GM23338 (cell line): ENCODE measurements around the gene GDI2. TPM values are rescaled to one million over a fixed set of nuclear protein-coding genes. Genes with fewer than 3 reads are reported as not detected.

ENCODE experiments used
- ATAC-seq: fragments of 200-7000 bp; cut with Tn5 transposase; 3 replicates; pipeline ENCODE4 v1.9.1; 2020
- DNase-seq: peaks from one replicate; pipeline ENCODE4 v3.0.0-alpha.2; 2015; ENCODE audit warnings: low spot score
- H2AFZ ChIP-seq: fragments of 200-600 bp; sonication (generic); 2 replicates; pipeline ENCODE4 v1.8.0; 2016; ENCODE audit warnings: antibody characterized with exemption, mild to moderate bottlenecking, moderate library complexity
- H3F3A ChIP-seq: fragments of 200-600 bp; sonication (generic); replicated peaks from 2 replicates; pipeline ENCODE4 v1.8.0; 2017; ENCODE audit warnings: antibody characterized with exemption, mixed run types, low read depth
- H3K27ac ChIP-seq: fragments of 200-600 bp; sonication (generic); 2 replicates; pipeline ENCODE4 v1.6.1; 2016; ENCODE audit warnings: low read depth
- H3K27me3 ChIP-seq: fragments of 200-600 bp; sonication (generic); 2 replicates; pipeline ENCODE4 v1.8.0; 2016; ENCODE audit warnings: mild to moderate bottlenecking, mixed run types, moderate library complexity; ENCODE audit not compliant: insufficient read depth
- H3K36me3 ChIP-seq: fragments of 200-600 bp; sonication (generic); 2 replicates; pipeline ENCODE4 v1.8.0; 2016; ENCODE audit warnings: mild to moderate bottlenecking; ENCODE audit not compliant: insufficient read depth
- H3K4me1 ChIP-seq: fragments of 200-600 bp; sonication (generic); 2 replicates; pipeline ENCODE4 v1.8.0; 2016; ENCODE audit warnings: mild to moderate bottlenecking, moderate library complexity; ENCODE audit not compliant: insufficient read depth
- H3K4me2 ChIP-seq: fragments of 200-600 bp; sonication (generic); 2 replicates; pipeline ENCODE4 v1.7.1; 2017; ENCODE audit warnings: mixed run types
- H3K4me3 ChIP-seq: fragments of 200-600 bp; sonication (generic); 2 replicates; pipeline ENCODE4 v1.6.1; 2016; ENCODE audit warnings: mixed run types
- H3K79me2 ChIP-seq: fragments of 200-600 bp; sonication (generic); replicated peaks from 2 replicates; pipeline ENCODE4 v1.8.0; 2017; ENCODE audit warnings: mild to moderate bottlenecking; ENCODE audit not compliant: insufficient read depth
- H3K9me2 ChIP-seq: fragments of 200-600 bp; sonication (generic); 2 replicates; pipeline ENCODE4 v1.8.0; 2017; ENCODE audit not compliant: insufficient read depth
- H4K20me1 ChIP-seq: fragments of 200-600 bp; sonication (generic); replicated peaks from 2 replicates; pipeline ENCODE4 v1.8.0; 2017; ENCODE audit warnings: mild to moderate bottlenecking; ENCODE audit not compliant: insufficient read depth
- H3K27ac Mint-ChIP-seq: 2 replicates; pipeline ENCODE4 v1.8.0; 2020; ENCODE audit warnings: inconsistent platforms, mild to moderate bottlenecking, moderate library complexity, mixed read lengths
- H3K27me3 Mint-ChIP-seq: 3 replicates; pipeline ENCODE4 v1.8.0; 2022; ENCODE audit warnings: low read depth, mild to moderate bottlenecking, moderate library complexity, mixed read lengths, inconsistent platforms; ENCODE audit not compliant: insufficient read depth, poor library complexity
- H3K36me3 Mint-ChIP-seq: 3 replicates; pipeline ENCODE4 v1.8.0; 2021; ENCODE audit warnings: low read depth, mild to moderate bottlenecking, inconsistent platforms, moderate library complexity, mixed read lengths
- H3K4me1 Mint-ChIP-seq: 3 replicates; pipeline ENCODE4 v1.8.0; 2020; ENCODE audit warnings: mild to moderate bottlenecking, inconsistent platforms, mixed read lengths
- H3K4me3 Mint-ChIP-seq: 3 replicates; pipeline ENCODE4 v1.8.0; 2021; ENCODE audit warnings: moderate library complexity, mild to moderate bottlenecking, inconsistent platforms, mixed read lengths
- H3K9me3 Mint-ChIP-seq: 3 replicates; pipeline ENCODE4 v1.8.0; 2020; ENCODE audit warnings: moderate library complexity, mild to moderate bottlenecking, inconsistent platforms, mixed read lengths
- CREB1 ChIP-seq: fragments of 250-450 bp; sonication (Bioruptor Pico); IDR thresholded peaks from 2 replicates; pipeline ENCODE4 v1.5.0; 2020; ENCODE audit warnings: low read depth, mild to moderate bottlenecking, moderate library complexity
- EZH2phosphoT487 ChIP-seq: fragments of 200-600 bp; sonication (generic); IDR thresholded peaks from one replicate; pipeline ENCODE4 v1.8.1; 2018; ENCODE audit warnings: antibody characterized with exemption; ENCODE audit not compliant: unreplicated experiment
- JUNB ChIP-seq: IDR thresholded peaks from one replicate; pipeline ENCODE4 v1.6.1; 2016; ENCODE audit warnings: antibody characterized with exemption; ENCODE audit not compliant: unreplicated experiment
- POLR2AphosphoS5 ChIP-seq: IDR thresholded peaks from 2 replicates; pipeline ENCODE4 v1.6.1; 2016; ENCODE audit warnings: antibody characterized with exemption, low read depth
- ZNF331 ChIP-seq: fragments of 250-450 bp; sonication (Bioruptor Pico); IDR thresholded peaks from 2 replicates; pipeline ENCODE4 v1.5.0; 2020; ENCODE audit warnings: low read depth, mild to moderate bottlenecking, moderate library complexity
- polyA plus RNA-seq: library from polyadenylated mRNA; unstranded; fragments of >200 nt; fragmentation: Nextera tagmentation; extraction: Ambion mirVana; gene quantifications from 2 replicates; pipeline ENCODE4 v1.2.1, GENCODE V29; 2016
- total RNA-seq: library from RNA; depleted of rRNA; stranded (reverse); fragments of >200 nt; shearing (Covaris generic); gene quantifications from 2 replicates; pipeline ENCODE4 v1.2.3, GENCODE V29; 2014
- TF ChIP-seq, protein P1 (sequence below): fragments of 250-450 bp; sonication (Bioruptor Pico); IDR thresholded peaks from 2 replicates; pipeline ENCODE4 v1.5.0; 2020; ENCODE audit warnings: mild to moderate bottlenecking, moderate library complexity
- TF ChIP-seq, protein P2 (sequence below), 2 experiments: fragments of 200-600 bp in 1 of 2; sonication (generic) in 1 of 2; conservative IDR thresholded peaks; 2 replicates each; pipeline versions ENCODE4 v1.5.1 to v1.6.1; 2016 to 2017; ENCODE audit warnings: antibody characterized with exemption in 2 of 2, low read depth in 2 of 2, mild to moderate bottlenecking in 2 of 2, moderate library complexity in 1 of 2

GDI2 gene
- total and polyA plus RNA-seq, 2 experiments from 2014 or later = 269 to 505 TPM

GRCh38 chr10:5833814-5834213 is 20.6 kb upstream of the GDI2 start:
- no peaks in the 10 kb centered on the region for H3K79me2 ChIP-seq

DNA sequence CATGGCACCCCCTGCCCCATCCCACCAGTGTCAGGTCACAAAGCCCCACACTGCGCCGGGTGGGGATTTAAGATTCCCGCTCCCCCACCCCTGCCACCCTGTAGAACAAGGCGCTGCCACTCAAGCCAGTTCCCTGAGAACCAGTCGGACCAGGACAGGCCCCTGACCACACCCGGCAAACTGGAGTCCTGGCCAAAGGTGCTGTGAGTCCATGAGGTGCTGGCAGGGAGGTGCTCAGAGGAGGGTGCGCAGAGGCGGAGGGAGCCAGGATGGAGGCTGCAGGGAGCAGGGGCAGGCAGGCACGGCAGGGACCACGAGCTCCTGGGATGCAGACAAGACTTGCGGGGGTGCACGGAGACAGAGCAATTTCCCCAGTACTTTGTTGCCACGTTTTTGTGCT is 19.7 kb upstream of the GDI2 start:
- no peaks in the 10 kb centered on the region for H3K36me3 ChIP-seq
- DNase-seq (no peak), ATAC-seq (no peak; the same call in 2 of the 3 replicates)
- H3K4me3 ChIP-seq = no peak overlapping the region
- Mint-ChIP-seq H3K27me3 (peaks cover 2% of the 10 kb centered on the region), H3K9me3 (no peaks in the 10 kb centered on the region), H3K4me3 (no peak overlapping the region), H3K4me1 (no peaks in the 10 kb centered on the region), H3K27ac (no peak overlapping the region), H3K36me3 (no peaks in the 10 kb centered on the region)
- no peaks in the 10 kb centered on the region for H3K9me2 ChIP-seq
- H3F3A ChIP-seq = no peaks in the 10 kb centered on the region
- no peaks in the 10 kb centered on the region for H3K79me2 ChIP-seq
- TF ChIP-seq, protein P1, sequence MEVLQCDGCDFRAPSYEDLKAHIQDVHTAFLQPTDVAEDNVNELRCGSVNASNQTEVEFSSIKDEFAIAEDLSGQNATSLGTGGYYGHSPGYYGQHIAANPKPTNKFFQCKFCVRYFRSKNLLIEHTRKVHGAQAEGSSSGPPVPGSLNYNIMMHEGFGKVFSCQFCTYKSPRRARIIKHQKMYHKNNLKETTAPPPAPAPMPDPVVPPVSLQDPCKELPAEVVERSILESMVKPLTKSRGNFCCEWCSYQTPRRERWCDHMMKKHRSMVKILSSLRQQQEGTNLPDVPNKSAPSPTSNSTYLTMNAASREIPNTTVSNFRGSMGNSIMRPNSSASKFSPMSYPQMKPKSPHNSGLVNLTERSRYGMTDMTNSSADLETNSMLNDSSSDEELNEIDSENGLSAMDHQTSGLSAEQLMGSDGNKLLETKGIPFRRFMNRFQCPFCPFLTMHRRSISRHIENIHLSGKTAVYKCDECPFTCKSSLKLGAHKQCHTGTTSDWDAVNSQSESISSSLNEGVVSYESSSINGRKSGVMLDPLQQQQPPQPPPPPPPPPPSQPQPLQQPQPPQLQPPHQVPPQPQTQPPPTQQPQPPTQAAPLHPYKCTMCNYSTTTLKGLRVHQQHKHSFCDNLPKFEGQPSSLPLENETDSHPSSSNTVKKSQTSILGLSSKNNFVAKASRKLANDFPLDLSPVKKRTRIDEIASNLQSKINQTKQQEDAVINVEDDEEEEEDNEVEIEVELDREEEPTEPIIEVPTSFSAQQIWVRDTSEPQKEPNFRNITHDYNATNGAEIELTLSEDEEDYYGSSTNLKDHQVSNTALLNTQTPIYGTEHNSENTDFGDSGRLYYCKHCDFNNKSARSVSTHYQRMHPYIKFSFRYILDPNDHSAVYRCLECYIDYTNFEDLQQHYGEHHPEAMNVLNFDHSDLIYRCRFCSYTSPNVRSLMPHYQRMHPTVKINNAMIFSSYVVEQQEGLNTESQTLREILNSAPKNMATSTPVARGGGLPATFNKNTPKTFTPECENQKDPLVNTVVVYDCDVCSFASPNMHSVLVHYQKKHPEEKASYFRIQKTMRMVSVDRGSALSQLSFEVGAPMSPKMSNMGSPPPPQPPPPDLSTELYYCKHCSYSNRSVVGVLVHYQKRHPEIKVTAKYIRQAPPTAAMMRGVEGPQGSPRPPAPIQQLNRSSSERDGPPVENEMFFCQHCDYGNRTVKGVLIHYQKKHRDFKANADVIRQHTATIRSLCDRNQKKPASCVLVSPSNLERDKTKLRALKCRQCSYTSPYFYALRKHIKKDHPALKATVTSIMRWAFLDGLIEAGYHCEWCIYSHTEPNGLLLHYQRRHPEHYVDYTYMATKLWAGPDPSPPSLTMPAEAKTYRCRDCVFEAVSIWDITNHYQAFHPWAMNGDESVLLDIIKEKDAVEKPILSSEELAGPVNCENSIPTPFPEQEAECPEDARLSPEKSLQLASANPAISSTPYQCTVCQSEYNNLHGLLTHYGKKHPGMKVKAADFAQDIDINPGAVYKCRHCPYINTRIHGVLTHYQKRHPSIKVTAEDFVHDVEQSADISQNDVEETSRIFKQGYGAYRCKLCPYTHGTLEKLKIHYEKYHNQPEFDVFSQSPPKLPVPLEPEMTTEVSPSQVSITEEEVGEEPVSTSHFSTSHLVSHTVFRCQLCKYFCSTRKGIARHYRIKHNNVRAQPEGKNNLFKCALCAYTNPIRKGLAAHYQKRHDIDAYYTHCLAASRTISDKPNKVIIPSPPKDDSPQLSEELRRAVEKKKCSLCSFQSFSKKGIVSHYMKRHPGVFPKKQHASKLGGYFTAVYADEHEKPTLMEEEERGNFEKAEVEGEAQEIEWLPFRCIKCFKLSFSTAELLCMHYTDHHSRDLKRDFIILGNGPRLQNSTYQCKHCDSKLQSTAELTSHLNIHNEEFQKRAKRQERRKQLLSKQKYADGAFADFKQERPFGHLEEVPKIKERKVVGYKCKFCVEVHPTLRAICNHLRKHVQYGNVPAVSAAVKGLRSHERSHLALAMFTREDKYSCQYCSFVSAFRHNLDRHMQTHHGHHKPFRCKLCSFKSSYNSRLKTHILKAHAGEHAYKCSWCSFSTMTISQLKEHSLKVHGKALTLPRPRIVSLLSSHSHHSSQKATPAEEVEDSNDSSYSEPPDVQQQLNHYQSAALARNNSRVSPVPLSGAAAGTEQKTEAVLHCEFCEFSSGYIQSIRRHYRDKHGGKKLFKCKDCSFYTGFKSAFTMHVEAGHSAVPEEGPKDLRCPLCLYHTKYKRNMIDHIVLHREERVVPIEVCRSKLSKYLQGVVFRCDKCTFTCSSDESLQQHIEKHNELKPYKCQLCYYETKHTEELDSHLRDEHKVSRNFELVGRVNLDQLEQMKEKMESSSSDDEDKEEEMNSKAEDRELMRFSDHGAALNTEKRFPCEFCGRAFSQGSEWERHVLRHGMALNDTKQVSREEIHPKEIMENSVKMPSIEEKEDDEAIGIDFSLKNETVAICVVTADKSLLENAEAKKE (CRISPR knock-in tag) = no peak
- TF ChIP-seq POLR2AphosphoS5 (no peak), CREB1 (CRISPR knock-in tag) (no peak)
- H3K4me1 ChIP-seq = no peaks in the 10 kb centered on the region
- no peak overlapping the region for H3K27ac ChIP-seq
- no peak overlapping the region for H3K4me2 ChIP-seq
- H3K27me3 ChIP-seq = no peaks in the 10 kb centered on the region
- no peak overlapping the region for H2AFZ ChIP-seq
- H4K20me1 ChIP-seq = no peaks in the 10 kb centered on the region

More at GRCh38 chr10:5833814-5834213, 20.6 kb upstream of the GDI2 start:
- Histone ChIP-seq H3F3A (no peaks in the 10 kb centered on the region), H3K4me3 (no peak overlapping the region), H3K4me2 (no peak overlapping the region), H3K9me2 (no peaks in the 10 kb centered on the region), H3K27ac (no peak overlapping the region), H3K27me3 (no peaks in the 10 kb centered on the region), H4K20me1 (no peaks in the 10 kb centered on the region), H3K36me3 (no peaks in the 10 kb centered on the region), H3K4me1 (no peaks in the 10 kb centered on the region), H2AFZ (no peak overlapping the region)
- Mint-ChIP-seq H3K27ac (no peak overlapping the region), H3K36me3 (no peaks in the 10 kb centered on the region), H3K27me3 (peaks cover 2% of the 10 kb centered on the region), H3K4me1 (no peaks in the 10 kb centered on the region), H3K4me3 (no peak overlapping the region), H3K9me3 (no peaks in the 10 kb centered on the region)
- no peak for ATAC-seq
- no peak for TF ChIP-seq JUNB
- TF ChIP-seq EZH2phosphoT487 = no peak
- no peak for TF ChIP-seq ZNF331 (CRISPR knock-in tag)
- TF ChIP-seq, protein P2, sequence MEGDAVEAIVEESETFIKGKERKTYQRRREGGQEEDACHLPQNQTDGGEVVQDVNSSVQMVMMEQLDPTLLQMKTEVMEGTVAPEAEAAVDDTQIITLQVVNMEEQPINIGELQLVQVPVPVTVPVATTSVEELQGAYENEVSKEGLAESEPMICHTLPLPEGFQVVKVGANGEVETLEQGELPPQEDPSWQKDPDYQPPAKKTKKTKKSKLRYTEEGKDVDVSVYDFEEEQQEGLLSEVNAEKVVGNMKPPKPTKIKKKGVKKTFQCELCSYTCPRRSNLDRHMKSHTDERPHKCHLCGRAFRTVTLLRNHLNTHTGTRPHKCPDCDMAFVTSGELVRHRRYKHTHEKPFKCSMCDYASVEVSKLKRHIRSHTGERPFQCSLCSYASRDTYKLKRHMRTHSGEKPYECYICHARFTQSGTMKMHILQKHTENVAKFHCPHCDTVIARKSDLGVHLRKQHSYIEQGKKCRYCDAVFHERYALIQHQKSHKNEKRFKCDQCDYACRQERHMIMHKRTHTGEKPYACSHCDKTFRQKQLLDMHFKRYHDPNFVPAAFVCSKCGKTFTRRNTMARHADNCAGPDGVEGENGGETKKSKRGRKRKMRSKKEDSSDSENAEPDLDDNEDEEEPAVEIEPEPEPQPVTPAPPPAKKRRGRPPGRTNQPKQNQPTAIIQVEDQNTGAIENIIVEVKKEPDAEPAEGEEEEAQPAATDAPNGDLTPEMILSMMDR (conservative IDR thresholded peaks at IDR 0.05; ENCODE audit: low read depth in 2 of 2) = no peak
- no peak for DNase-seq
